Neuron (in vitro differentiated cells): ENCODE measurements around the gene TMEM54.

Experiments
- H2AFZ ChIP-seq: one replicate; pipeline ENCODE4 v1.6.1; 2013; ENCODE audit warnings: low read depth, mild to moderate bottlenecking, inconsistent platforms, low read length, moderate library complexity
- H3K27me3 ChIP-seq: one replicate; pipeline ENCODE4 v1.6.1; 2013; ENCODE audit warnings: low read length; ENCODE audit not compliant: insufficient read depth
- H3K36me3 ChIP-seq: one replicate; pipeline ENCODE4 v1.6.1; 2013; ENCODE audit warnings: low read length; ENCODE audit not compliant: insufficient read depth
- H3K4me1 ChIP-seq: one replicate; pipeline ENCODE4 v1.6.1; 2013; ENCODE audit warnings: low read length; ENCODE audit not compliant: insufficient read depth
- H3K4me3 ChIP-seq: 2 replicates; pipeline ENCODE4 v1.5.1; 2013; ENCODE audit warnings: mild to moderate bottlenecking, low read length, moderate library complexity
- H3K9me3 ChIP-seq: one replicate; pipeline ENCODE4 v1.6.1; 2013; ENCODE audit warnings: low read length

TMEM54 gene, protein sequence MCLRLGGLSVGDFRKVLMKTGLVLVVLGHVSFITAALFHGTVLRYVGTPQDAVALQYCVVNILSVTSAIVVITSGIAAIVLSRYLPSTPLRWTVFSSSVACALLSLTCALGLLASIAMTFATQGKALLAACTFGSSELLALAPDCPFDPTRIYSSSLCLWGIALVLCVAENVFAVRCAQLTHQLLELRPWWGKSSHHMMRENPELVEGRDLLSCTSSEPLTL

DNA sequence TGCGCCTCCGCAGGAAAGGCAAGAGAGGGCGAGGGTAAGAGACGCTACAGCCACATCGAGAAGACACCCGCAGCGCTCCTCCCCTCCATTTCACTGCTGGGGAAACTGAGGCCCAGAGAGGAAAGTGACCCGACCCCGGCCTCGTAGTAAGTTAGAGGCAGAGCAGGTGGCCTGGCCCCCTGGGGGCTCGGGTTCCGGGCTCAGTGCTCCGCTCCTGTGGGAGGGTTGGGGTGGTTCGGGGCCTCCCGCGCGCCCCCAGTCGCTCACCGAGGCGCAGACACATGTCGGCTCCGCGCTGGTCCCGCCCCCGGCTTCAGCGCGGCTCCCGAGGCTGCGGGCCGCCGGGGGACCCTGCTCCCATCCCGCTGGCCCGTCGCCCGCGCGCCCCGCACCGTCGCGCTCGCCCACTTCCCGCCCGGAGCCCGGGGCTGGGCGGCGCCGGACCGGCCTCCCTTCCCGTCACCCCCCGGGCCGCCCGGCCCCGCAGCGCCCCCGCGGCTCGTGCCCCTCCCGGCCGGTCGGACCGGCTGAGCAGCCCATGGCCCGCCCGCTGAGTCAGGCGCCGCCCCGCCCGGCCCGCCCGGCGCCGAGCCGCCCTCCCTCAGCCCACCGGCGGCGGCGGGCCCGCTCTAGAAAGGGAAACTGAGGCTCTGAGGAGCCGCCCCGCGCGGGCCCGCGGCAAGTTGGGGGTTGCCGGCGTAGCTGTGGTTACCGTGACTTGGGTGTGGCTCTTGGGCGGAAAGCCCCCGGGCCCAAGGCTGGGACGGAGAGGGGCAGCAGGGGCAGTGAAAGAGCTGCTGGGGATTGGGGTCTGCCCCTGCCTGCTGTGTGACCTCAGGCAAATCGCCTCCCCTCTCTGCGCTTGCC, at the start of gene TMEM54:
Gene TMEM54, minus strand, starts transcription at position 434 of the 867 bp plus-strand sequence. Its CDS starts 151 bp downstream, at position 283.
- H3K36me3 ChIP-seq = no peaks in the 10 kb centered on the region
- peaks cover 53% of the 10 kb centered on the region for H3K27me3 ChIP-seq
- no peaks in the 10 kb centered on the region for H3K9me3 ChIP-seq
- H2AFZ ChIP-seq = no peak within 1 kb of the TSS
- peak within 1 kb of the TSS; percentile 35 for H3K4me3 ChIP-seq
- H3K4me1 ChIP-seq = peaks cover 2% of the 10 kb centered on the region

DNA sequence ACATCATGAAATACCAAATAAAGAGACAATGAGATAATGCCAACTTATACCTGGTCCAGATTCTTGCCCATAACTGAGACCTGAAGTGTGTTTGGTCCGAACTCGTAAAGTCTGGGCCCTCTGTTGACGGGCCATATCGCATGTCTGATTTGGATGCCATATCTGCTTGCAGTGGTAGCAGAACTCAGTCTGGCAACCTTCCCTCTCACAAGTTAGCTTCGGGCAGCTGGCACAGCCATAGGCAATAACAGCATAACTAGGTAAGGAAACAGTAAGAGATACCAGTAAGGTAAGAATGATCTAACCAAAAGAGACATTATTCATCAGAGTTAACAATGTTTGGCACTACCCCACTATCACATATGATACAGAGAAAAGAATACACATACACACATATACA, 48.3 kb upstream of the TMEM54 start:
- Histone ChIP-seq H3K27me3 (no peaks in the 10 kb centered on the region), H3K9me3 (no peaks in the 10 kb centered on the region), H3K4me1 (no peaks in the 10 kb centered on the region), H3K36me3 (peaks cover 26% of the 10 kb centered on the region), H3K4me3 (no peak overlapping the region), H2AFZ (no peak overlapping the region)

- no peaks in the 10 kb centered on the region for H3K4me1 ChIP-seq
- H2AFZ ChIP-seq = no peak overlapping the region
- H3K36me3 ChIP-seq = peaks cover 32% of the 10 kb centered on the region
- H3K4me3 ChIP-seq = no peak overlapping the region
- H3K9me3 ChIP-seq = no peaks in the 10 kb centered on the region
- H3K27me3 ChIP-seq = no peaks in the 10 kb centered on the region
Observed at GRCh38 chr1:32948905-32949304, 47.7 kb upstream of the TMEM54 start.

DNA sequence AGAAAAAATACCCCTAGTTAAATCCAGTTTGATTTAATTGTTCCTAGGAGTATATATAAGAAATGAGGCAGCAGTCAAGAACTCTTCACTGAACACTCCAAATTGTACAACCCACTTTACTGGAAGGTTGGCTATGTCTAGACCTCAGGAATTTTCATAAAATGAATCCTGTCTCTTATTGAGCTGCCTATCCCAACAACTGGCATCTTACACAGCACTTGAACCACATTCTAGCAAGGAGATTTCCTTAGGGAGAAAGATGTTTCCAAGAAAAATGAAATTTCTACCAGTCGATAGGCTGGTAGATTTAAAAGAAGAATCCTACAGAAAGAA, 47.2 kb upstream of the TMEM54 start:
- Histone ChIP-seq H2AFZ (no peak overlapping the region), H3K4me1 (no peaks in the 10 kb centered on the region), H3K9me3 (no peaks in the 10 kb centered on the region), H3K27me3 (no peaks in the 10 kb centered on the region), H3K4me3 (no peak overlapping the region), H3K36me3 (peaks cover 37% of the 10 kb centered on the region)

DNA sequence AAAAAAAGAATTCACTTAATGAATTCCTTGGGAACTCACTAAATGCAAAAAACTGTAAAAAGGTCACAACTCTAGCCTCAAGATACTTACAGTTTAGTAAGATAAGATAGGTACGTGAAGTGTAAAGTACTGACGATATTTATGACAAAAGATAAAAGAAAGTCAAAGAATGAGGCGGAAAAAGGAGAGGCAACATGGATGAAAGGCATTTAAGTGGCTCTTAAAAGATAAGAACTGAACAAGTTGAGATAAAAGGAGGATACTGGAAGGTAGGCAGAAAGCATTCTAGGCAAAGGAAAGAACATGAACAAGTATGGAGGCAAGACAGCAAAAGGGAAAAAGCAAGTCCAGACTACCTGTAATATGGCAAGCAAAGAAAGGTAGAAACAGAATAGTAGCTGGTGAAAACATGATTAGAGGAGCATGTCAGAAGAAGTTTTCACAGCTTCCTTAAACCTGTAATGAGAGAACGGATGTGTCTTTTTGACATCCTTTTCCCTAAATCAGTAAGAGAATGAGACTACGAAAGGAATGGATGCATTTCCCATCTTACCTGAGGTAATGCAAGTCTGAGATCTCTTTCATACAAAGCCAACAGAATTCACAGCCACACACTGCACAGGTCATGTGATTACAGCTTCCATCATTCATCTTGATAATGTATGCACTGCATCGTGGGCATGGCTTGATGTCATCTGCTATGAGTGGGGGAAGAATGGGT, 46.6 kb upstream of the TMEM54 start:
- Histone ChIP-seq H3K4me1 (no peaks in the 10 kb centered on the region), H2AFZ (no peak overlapping the region), H3K27me3 (no peaks in the 10 kb centered on the region), H3K36me3 (peaks cover 41% of the 10 kb centered on the region), H3K4me3 (no peak overlapping the region), H3K9me3 (no peaks in the 10 kb centered on the region)

- no peaks in the 10 kb centered on the region for H3K27me3 ChIP-seq
- H3K4me1 ChIP-seq = no peaks in the 10 kb centered on the region
- H3K4me3 ChIP-seq = no peak overlapping the region
- H3K9me3 ChIP-seq = no peaks in the 10 kb centered on the region
- peaks cover 52% of the 10 kb centered on the region for H3K36me3 ChIP-seq
- no peak overlapping the region for H2AFZ ChIP-seq
Observed at GRCh38 chr1:32946413-32946812, 45.2 kb upstream of the TMEM54 start.

DNA sequence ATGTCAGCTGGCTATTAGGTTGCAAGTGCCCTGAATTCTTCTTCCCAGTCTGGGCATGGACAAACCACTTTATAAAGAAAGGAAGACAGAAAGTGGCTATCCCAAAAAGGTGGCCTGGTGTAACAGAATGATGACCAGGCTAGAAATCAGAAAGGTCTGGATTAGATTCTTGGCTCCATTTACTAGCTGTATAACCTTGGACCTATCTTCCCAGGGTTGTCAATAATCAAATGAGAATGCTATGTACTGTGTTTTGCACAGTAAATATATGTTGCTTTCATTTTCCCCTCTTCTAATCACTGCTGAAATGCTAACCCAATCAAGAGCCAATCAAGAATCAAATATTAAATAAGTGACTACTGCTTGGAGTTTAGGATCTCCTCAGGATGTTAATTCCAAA, 43.0 kb upstream of the TMEM54 start:
- Histone ChIP-seq H3K36me3 (peaks cover 71% of the 10 kb centered on the region), H3K27me3 (no peaks in the 10 kb centered on the region), H3K4me1 (no peaks in the 10 kb centered on the region), H2AFZ (no peak overlapping the region), H3K4me3 (no peak overlapping the region), H3K9me3 (no peaks in the 10 kb centered on the region)

DNA sequence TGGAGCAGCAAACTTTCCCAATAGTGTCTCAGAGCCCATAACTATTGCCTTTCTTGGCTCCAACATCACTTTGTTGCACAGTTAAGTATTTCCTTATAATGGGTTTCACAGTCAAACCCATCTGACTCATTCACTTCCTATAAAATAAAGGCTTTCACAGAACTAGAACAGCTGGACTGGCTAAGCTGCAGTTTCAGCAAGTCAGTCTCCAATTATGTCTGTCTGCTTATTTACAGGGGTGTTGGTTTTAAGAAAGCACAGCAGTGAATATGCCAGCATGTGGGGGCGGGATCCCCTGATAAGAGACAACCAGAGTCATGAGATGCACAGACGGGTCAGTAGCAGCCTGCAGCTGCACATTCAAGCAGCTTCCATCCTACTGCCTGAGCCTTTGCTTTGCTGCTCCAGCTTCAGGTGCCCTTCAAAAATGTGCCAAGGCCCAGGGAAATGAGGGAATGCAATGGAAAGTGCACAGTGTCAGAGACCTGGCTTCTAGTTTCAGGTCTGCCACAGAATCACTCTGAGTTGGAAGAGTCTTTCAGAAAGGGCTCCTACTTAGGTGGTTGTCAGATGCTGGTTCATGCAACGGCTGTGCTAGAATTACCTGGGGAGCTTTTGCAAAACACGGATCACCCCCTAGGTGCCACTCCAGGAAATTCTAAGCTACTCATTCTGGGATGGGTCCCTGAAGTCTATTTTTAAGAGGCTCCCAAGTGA, 38.6 kb upstream of the TMEM54 start:
- Histone ChIP-seq H3K27me3 (no peaks in the 10 kb centered on the region), H3K4me3 (no peak overlapping the region), H2AFZ (no peak overlapping the region), H3K9me3 (no peaks in the 10 kb centered on the region), H3K4me1 (no peaks in the 10 kb centered on the region), H3K36me3 (peaks cover 81% of the 10 kb centered on the region)

- no peak overlapping the region for H3K4me3 ChIP-seq
- H2AFZ ChIP-seq = no peak overlapping the region
- no peaks in the 10 kb centered on the region for H3K9me3 ChIP-seq
- H3K36me3 ChIP-seq = peaks cover 57% of the 10 kb centered on the region
- no peaks in the 10 kb centered on the region for H3K4me1 ChIP-seq
- H3K27me3 ChIP-seq = no peaks in the 10 kb centered on the region
Observed at GRCh38 chr1:32937061-32937460, 35.9 kb upstream of the TMEM54 start.

GRCh38 chr1:32934535-32934934, 33.3 kb upstream of the TMEM54 start:
- no peaks in the 10 kb centered on the region for H3K4me1 ChIP-seq
- H3K27me3 ChIP-seq = no peaks in the 10 kb centered on the region
- peaks cover 37% of the 10 kb centered on the region for H3K36me3 ChIP-seq
- H3K9me3 ChIP-seq = no peaks in the 10 kb centered on the region
- no peak overlapping the region for H3K4me3 ChIP-seq
- H2AFZ ChIP-seq = no peak overlapping the region

- Histone ChIP-seq H3K9me3 (no peaks in the 10 kb centered on the region), H2AFZ (no peak overlapping the region), H3K36me3 (peaks cover 33% of the 10 kb centered on the region), H3K4me1 (no peaks in the 10 kb centered on the region), H3K4me3 (no peak overlapping the region), H3K27me3 (no peaks in the 10 kb centered on the region)
Observed at GRCh38 chr1:32933742-32934322, 32.6 kb upstream of the TMEM54 start.

- Histone ChIP-seq H3K9me3 (no peaks in the 10 kb centered on the region), H3K27me3 (no peaks in the 10 kb centered on the region), H2AFZ (no peak overlapping the region), H3K36me3 (peaks cover 14% of the 10 kb centered on the region), H3K4me3 (no peak overlapping the region), H3K4me1 (no peaks in the 10 kb centered on the region)
Observed at GRCh38 chr1:32931760-32932159, 30.6 kb upstream of the TMEM54 start.
